PC-3 (cell line): ENCODE data around the gene HABP4. TPM values are rescaled to one million over a fixed set of nuclear protein-coding genes. Genes with fewer than 3 reads are reported as not detected.

Source experiments
- ATAC-seq: fragments of 200-7000 bp; cut with Tn5 transposase; 2 replicates; pipeline ENCODE4 v1.9.1; 2020; ENCODE audit warnings: mild to moderate bottlenecking, moderate library complexity
- BruUV-seq: library from RNA; stranded (reverse); fragments of 400-500 nt; replicated peaks from 2 replicates; lab custom pipeline; 2021; lab: Mats Ljungman, UMichigan
- CTCF ChIA-PET: fragments of 300-600 bp; sonication (Branson Sonifier 250); formaldehyde crosslinking; loops from one replicate; lab custom pipeline; 2022; ENCODE audit warnings: antibody characterized with exemption; lab: Charles Lee
- POLR2A ChIA-PET: fragments of 300-600 bp; sonication (Branson Sonifier 250); formaldehyde crosslinking; loops from one replicate; lab custom pipeline; 2022; ENCODE audit warnings: antibody characterized with exemption; ENCODE audit not compliant: unreplicated experiment; lab: Charles Lee
- DNase-seq: peaks from one replicate; pipeline ENCODE4 v3.0.0-alpha.2; 2015
- H2AFZ ChIP-seq: fragments of 300-600 bp; sonication (generic); 2 replicates; pipeline ENCODE4 v1.6.0; 2016; ENCODE audit warnings: antibody characterized with exemption, low read length
- H3F3A ChIP-seq: fragments of 300-600 bp; sonication (generic); one replicate; pipeline ENCODE4 v1.6.0; 2017; ENCODE audit warnings: antibody characterized with exemption, low read length, control low read depth, mild to moderate bottlenecking; ENCODE audit not compliant: unreplicated experiment
- H3K27ac ChIP-seq: fragments of 300-600 bp; sonication (generic); 2 replicates; pipeline ENCODE4 v1.5.1; 2016; ENCODE audit warnings: mild to moderate bottlenecking, low read length
- H3K27me3 ChIP-seq: fragments of 300-600 bp; sonication (generic); 2 replicates; pipeline ENCODE4 v1.6.1; 2016; ENCODE audit warnings: low read length, mixed read lengths
- H3K36me3 ChIP-seq: fragments of 300-600 bp; sonication (generic); 2 replicates; pipeline ENCODE4 v1.6.1; 2016; ENCODE audit warnings: low read depth, mixed run types, low read length, mixed read lengths
- H3K4me1 ChIP-seq: fragments of 300-600 bp; sonication (generic); 2 replicates; pipeline ENCODE4 v1.5.1; 2016; ENCODE audit warnings: low read length; ENCODE audit not compliant: insufficient read depth
- H3K4me2 ChIP-seq: fragments of 300-600 bp; sonication (generic); 2 replicates; pipeline ENCODE4 v1.6.0; 2016; ENCODE audit warnings: low read length
- H3K4me3 ChIP-seq: fragments of 300-600 bp; sonication (generic); 2 replicates; pipeline ENCODE4 v1.5.1; 2016; ENCODE audit warnings: mild to moderate bottlenecking, low read length, mixed read lengths
- H3K79me2 ChIP-seq: fragments of 300-600 bp; sonication (generic); 2 replicates; pipeline ENCODE4 v1.6.1; 2017; ENCODE audit warnings: low read length, mixed read lengths
- H3K9ac ChIP-seq: fragments of 300-600 bp; sonication (generic); 2 replicates; pipeline ENCODE4 v1.6.0; 2016; ENCODE audit warnings: mild to moderate bottlenecking, low read length
- H3K9me2 ChIP-seq: fragments of 300-600 bp; sonication (generic); replicated peaks from 2 replicates; pipeline ENCODE4 v1.6.1; 2016; ENCODE audit warnings: mixed run types, low read length, mixed read lengths
- H3K9me3 ChIP-seq: fragments of 300-600 bp; sonication (generic); 2 replicates; pipeline ENCODE4 v1.6.1; 2016; ENCODE audit warnings: low read length, mixed read lengths
- H4K20me1 ChIP-seq: fragments of 300-600 bp; sonication (generic); 2 replicates; pipeline ENCODE4 v1.6.1; 2016; ENCODE audit warnings: low read length, mixed read lengths
- CTCF ChIP-seq: fragments of 300-600 bp; sonication (generic); conservative IDR thresholded peaks from 2 replicates; pipeline ENCODE4 v1.5.1; 2017; ENCODE audit warnings: antibody characterized with exemption, low read depth, mild to moderate bottlenecking, low read length
- EZH2 ChIP-seq: fragments of 300-600 bp; sonication (generic); IDR thresholded peaks from one replicate; pipeline ENCODE4 v1.6.1; 2017; ENCODE audit warnings: antibody characterized with exemption, mild to moderate bottlenecking, low read length; ENCODE audit not compliant: unreplicated experiment
- EZH2phosphoT487 ChIP-seq: fragments of 300-600 bp; sonication (generic); IDR thresholded peaks from 2 replicates; pipeline ENCODE4 v1.6.1; 2018; ENCODE audit warnings: mild to moderate bottlenecking, antibody characterized with exemption, low read length, borderline replicate concordance
- intact Hi-C: fragments of 100-400 bp; cut with micrococcal nuclease; formaldehyde crosslinking; loops from 2 replicates; pipeline ENCODE4 v1.9.0; 2023
- total RNA-seq: library from RNA; depleted of rRNA; stranded (reverse); fragments of >200 nt; gene quantifications from 2 replicates; pipeline ENCODE4 v1.2.3, GENCODE V29; 2014

Gene HABP4
- total RNA-seq, 1 experiment from 2014 or later = 6.6 TPM

GRCh38 chr9:96522366-96522765, 72.4 kb downstream of the HABP4 start:
- intact Hi-C loops = no loop called here
- Histone ChIP-seq H3K4me1 (no peaks in the 10 kb centered on the region), H3K4me2 (no peak overlapping the region), H3K27ac (no peak overlapping the region), H2AFZ (no peak overlapping the region), H3K9me3 (no peaks in the 10 kb centered on the region), H4K20me1 (no peaks in the 10 kb centered on the region), H3K9me2 (no peaks in the 10 kb centered on the region), H3K79me2 (no peaks in the 10 kb centered on the region), H3K9ac (no peak overlapping the region), H3K36me3 (no peaks in the 10 kb centered on the region), H3K4me3 (no peak overlapping the region), H3K27me3 (no peaks in the 10 kb centered on the region), H3F3A (no peaks in the 10 kb centered on the region)
- ATAC-seq (no peak), DNase-seq (no peak)
- POLR2A ChIA-PET = no interaction called here
- BruUV-seq = no TSS peak
- CTCF ChIA-PET = no interaction called here
- no peak for TF ChIP-seq EZH2phosphoT487
- TF ChIP-seq CTCF = no peak
- no peak for TF ChIP-seq EZH2

- no TSS peak for BruUV-seq
- POLR2A ChIA-PET = no interaction called here
- CTCF ChIA-PET = no interaction called here
These were observed 73.4 kb downstream of the HABP4 start for GRCh38 chr9:96523374-96523773.

More at GRCh38 chr9:96523374-96523773, 73.4 kb downstream of the HABP4 start:
- DNase-seq = no peak
- Histone ChIP-seq H3K9ac (no peak overlapping the region), H3K27ac (no peak overlapping the region), H3K4me2 (no peak overlapping the region), H3K4me3 (no peak overlapping the region), H3K4me1 (no peaks in the 10 kb centered on the region), H3K27me3 (no peaks in the 10 kb centered on the region), H3K36me3 (no peaks in the 10 kb centered on the region), H3K9me3 (no peaks in the 10 kb centered on the region), H2AFZ (no peak overlapping the region), H3F3A (no peaks in the 10 kb centered on the region), H4K20me1 (no peaks in the 10 kb centered on the region), H3K79me2 (no peaks in the 10 kb centered on the region), H3K9me2 (no peaks in the 10 kb centered on the region)
- intact Hi-C loops = no loop called here
- no peak for TF ChIP-seq CTCF
- no peak for TF ChIP-seq EZH2
- TF ChIP-seq EZH2phosphoT487 = no peak
- ATAC-seq = no peak
